AG04450 (cell line): ENCODE data around the gene CDC73. TPM values are rescaled to one million over a fixed set of nuclear protein-coding genes. Genes with fewer than 3 reads are reported as not detected.

Experiments
- CTCF ChIA-PET: fragments of 300-600, 350-600 bp; formaldehyde crosslinking; extraction: SDS; loops from one replicate; lab custom pipeline; 2022; ENCODE audit warnings: antibody characterized with exemption, inconsistent platforms; lab: Charles Lee
- POLR2A ChIA-PET: fragments of 350-600 bp; formaldehyde crosslinking; extraction: SDS; loops from one replicate; lab custom pipeline; 2021; ENCODE audit warnings: antibody characterized with exemption, inconsistent platforms; lab: Yijun Ruan, JAX
- DNase-seq: peaks from one replicate; pipeline ENCODE4 v3.0.0-alpha.2; 2011; ENCODE audit warnings: low read depth, low spot score
- H3K27ac ChIP-seq: one replicate; pipeline ENCODE4 v1.5.1; 2012; ENCODE audit warnings: low read depth, low read length, control low read depth
- H3K27me3 ChIP-seq: one replicate; pipeline ENCODE4 v1.6.0; 2012; ENCODE audit warnings: low read length; ENCODE audit not compliant: control insufficient read depth, insufficient read depth
- H3K4me3 ChIP-seq: 2 replicates; pipeline ENCODE4 v1.5.1; 2011; ENCODE audit warnings: mild to moderate bottlenecking, low read depth, low read length, control low read depth
- H3K9me3 ChIP-seq: 2 replicates; pipeline ENCODE4 v1.5.1; 2012; ENCODE audit warnings: low read length; ENCODE audit not compliant: control insufficient read depth, insufficient read depth
- polyA plus RNA-seq: library from polyadenylated mRNA; depleted of rRNA; stranded (reverse); fragments of >200 nt; gene quantifications from 2 replicates; pipeline ENCODE4 v1.2.3, GENCODE V29; 2011
- TF ChIP-seq, protein P1 (sequence below): IDR thresholded peaks from 2 replicates; pipeline ENCODE4 v1.5.1; 2011; ENCODE audit warnings: low read depth, low read length, control low read depth, inconsistent platforms

CDC73 gene
- polyA plus RNA-seq, 1 experiment, result 56.4 TPM

DNA sequence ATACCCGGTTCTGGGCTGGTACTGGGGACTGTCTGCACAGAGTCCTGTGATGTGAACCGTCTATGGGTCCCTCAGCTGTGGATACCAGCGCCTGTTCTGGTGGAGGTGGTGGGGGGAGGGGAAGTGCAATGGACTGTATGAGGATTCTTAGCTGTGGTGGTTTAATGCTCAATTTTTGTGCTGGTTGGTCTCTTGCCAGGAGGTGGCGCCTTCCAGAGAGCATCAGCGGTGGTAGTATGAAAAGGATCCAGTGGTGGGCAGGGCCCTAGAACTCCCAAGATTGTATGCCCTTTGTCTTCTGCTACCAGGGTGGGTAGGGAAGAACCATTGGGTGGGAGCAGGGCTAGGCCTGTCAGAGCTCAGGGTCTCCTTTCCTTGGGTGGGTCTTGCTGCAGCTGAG lies 153.9 kb downstream of the CDC73 start:
- no peak overlapping the region for H3K4me3 ChIP-seq
- TF ChIP-seq, protein P1, sequence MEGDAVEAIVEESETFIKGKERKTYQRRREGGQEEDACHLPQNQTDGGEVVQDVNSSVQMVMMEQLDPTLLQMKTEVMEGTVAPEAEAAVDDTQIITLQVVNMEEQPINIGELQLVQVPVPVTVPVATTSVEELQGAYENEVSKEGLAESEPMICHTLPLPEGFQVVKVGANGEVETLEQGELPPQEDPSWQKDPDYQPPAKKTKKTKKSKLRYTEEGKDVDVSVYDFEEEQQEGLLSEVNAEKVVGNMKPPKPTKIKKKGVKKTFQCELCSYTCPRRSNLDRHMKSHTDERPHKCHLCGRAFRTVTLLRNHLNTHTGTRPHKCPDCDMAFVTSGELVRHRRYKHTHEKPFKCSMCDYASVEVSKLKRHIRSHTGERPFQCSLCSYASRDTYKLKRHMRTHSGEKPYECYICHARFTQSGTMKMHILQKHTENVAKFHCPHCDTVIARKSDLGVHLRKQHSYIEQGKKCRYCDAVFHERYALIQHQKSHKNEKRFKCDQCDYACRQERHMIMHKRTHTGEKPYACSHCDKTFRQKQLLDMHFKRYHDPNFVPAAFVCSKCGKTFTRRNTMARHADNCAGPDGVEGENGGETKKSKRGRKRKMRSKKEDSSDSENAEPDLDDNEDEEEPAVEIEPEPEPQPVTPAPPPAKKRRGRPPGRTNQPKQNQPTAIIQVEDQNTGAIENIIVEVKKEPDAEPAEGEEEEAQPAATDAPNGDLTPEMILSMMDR, result no peak
- CTCF ChIA-PET, result interaction anchor here (1.0 kb wide), 1 partner anchor 14 kb away, joined by 4 read pairs; no protein-coding TSS in a partner anchor
- no peak overlapping the region for H3K27ac ChIP-seq
- DNase-seq, result no peak
- POLR2A ChIA-PET, result no interaction called here
- H3K27me3 ChIP-seq, result no peaks in the 10 kb centered on the region
- H3K9me3 ChIP-seq, result no peaks in the 10 kb centered on the region

DNA sequence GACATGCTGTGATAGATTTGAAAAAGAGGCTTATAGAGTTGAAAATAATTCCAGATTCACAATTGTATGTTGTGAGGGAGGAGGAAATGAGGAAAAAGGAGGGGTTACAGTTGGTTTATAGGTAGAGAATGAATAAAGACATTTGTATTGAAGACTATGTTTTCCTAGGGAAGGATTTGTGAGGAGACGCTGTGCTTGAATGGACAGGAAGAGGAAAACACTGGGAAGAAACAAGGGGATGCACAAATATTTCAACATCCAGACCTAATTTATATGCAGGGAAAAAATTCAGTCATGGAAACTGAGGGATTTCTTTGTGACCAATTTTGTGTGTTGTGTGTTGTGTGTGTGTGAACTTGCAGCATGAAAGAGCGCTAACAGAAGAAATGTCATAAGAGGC lies 157.1 kb downstream of the CDC73 start:
- TF ChIP-seq, protein P1, result no peak
- Histone ChIP-seq H3K9me3 (no peaks in the 10 kb centered on the region), H3K4me3 (no peak overlapping the region), H3K27ac (no peak overlapping the region), H3K27me3 (no peaks in the 10 kb centered on the region)
- CTCF ChIA-PET, result no interaction called here
- no peak for DNase-seq
- POLR2A ChIA-PET, result no interaction called here

DNA sequence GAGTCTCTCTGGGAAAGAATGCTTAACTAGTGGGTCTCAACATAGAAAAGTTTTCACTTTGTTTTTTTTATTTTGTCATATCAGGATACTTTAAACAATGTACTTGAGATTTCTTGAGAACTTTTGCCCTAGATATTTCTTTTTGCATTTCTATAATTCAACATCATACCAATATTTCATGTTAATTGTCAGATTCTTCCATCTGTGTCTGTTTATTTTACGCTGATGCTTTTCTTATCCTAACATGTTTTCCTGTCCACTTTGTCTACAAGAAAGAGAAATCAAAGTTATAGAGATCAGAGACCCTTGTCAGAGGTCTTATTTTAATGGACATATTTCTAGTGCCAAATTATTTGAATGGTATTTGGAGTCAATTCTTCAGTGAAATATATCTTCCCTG lies 160.1 kb downstream of the CDC73 start:
- no peak overlapping the region for H3K4me3 ChIP-seq
- no peak for DNase-seq
- no peaks in the 10 kb centered on the region for H3K9me3 ChIP-seq
- ChIA-PET CTCF (no interaction called here), POLR2A (no interaction called here)
- H3K27me3 ChIP-seq, result no peaks in the 10 kb centered on the region
- TF ChIP-seq, protein P1, result no peak
- no peak overlapping the region for H3K27ac ChIP-seq

DNA sequence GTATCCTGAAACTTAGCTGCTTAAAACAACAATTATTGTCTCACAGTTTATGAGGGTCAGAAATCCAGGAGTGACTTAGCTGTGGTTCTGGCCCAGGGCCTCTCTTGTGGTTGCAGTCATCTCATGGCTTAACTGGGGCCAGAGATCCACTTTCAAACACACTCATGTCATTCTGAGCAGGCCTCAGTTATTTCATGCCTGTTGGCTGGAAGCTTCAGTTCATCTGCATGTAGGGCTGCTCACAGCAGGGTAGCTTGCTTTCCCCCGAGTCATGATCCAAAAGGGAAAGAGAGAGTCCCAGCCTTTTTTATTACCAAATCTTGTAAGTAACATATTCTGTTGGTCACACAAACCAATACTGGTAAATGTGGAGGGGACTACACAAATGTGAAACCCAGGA lies 161.2 kb downstream of the CDC73 start:
- CTCF ChIA-PET, result no interaction called here
- Histone ChIP-seq H3K4me3 (no peak overlapping the region), H3K27ac (no peak overlapping the region), H3K9me3 (no peaks in the 10 kb centered on the region), H3K27me3 (no peaks in the 10 kb centered on the region)
- POLR2A ChIA-PET, result no interaction called here
- TF ChIP-seq, protein P1, result no peak
- DNase-seq, result no peak

DNA sequence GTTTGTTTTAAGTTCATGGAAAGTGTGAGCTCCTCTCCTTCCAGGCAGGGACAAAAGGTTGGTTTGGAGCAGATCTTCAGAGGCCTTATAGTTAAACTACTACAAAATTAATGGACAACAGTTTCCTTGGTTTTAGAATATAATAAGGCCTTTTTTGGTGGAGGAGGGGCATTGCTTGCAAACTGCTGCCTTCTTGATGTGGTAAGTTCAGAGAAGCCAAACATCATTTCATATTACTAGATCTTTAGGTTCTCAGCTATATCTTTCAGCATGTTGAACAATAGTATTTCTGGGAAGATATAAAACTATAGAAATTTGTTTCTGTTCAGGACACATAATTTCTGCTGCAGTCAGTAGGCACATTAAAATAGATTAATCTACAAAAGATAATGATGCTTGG lies 162.4 kb downstream of the CDC73 start:
- DNase-seq, result no peak
- H3K27me3 ChIP-seq, result no peaks in the 10 kb centered on the region
- no peak overlapping the region for H3K4me3 ChIP-seq
- TF ChIP-seq, protein P1, result no peak
- ChIA-PET CTCF (no interaction called here), POLR2A (no interaction called here)
- no peak overlapping the region for H3K27ac ChIP-seq
- H3K9me3 ChIP-seq, result no peaks in the 10 kb centered on the region
